GM21526 (cell line): ENCODE measurements around the gene WRAP53.

Source experiments
- ATAC-seq: cut with Tn5 transposase; IDR thresholded peaks from one replicate; pipeline ENCODE4 v1.9.1; 2021; ENCODE audit warnings: moderate library complexity; ENCODE audit not compliant: unreplicated experiment, low FRiP score

The WRAP53 gene

DNA sequence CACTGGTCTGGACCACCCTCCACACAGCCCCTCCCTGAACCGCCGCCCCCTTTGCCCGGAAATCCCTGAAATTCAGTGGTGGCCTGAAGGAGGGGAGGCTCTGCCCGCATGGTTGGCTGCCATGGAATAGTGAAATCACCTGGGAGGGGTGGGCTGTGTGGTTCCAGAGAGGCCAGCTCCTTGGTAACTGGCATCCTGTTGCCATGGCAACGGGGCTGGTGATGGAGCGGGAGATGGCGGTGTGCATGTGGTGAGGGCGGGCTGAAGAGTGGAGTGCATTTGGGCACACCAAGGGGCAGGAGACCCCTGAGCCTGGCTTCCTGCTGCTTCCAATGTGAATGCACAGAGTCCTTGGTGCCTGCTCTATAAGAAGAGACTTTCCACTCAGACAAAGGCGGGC lies 19.2 kb downstream of the WRAP53 start:
- no peak for ATAC-seq

DNA sequence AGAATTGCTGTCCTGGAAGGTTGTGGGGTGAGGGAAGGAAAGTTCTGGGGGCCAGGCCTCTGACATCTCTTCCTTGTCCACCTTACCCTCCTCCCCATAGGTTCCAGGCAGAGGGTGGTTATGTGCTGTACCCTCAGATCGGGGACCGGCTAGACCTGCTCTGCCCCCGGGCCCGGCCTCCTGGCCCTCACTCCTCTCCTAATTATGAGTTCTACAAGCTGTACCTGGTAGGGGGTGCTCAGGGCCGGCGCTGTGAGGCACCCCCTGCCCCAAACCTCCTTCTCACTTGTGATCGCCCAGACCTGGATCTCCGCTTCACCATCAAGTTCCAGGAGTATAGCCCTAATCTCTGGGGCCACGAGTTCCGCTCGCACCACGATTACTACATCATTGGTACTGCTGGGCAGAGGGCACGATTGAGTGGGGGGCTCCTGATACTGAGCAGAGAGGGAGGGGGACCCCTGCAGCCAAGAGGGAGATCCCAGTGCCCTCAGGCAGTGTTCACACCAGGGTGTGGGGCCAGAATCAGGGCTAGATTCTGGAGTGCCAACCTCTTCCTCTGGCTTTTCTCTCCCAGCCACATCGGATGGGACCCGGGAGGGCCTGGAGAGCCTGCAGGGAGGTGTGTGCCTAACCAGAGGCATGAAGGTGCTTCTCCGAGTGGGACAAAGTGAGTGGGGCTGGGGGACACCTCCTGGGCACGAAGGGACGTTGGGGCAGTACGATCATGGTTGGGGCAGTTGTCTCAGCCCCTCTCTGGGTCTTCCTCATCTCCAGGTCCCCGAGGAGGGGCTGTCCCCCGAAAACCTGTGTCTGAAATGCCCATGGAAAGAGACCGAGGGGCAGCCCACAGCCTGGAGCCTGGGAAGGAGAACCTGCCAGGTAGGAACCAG lies 19.8 kb downstream of the WRAP53 start:
- no peak for ATAC-seq

DNA sequence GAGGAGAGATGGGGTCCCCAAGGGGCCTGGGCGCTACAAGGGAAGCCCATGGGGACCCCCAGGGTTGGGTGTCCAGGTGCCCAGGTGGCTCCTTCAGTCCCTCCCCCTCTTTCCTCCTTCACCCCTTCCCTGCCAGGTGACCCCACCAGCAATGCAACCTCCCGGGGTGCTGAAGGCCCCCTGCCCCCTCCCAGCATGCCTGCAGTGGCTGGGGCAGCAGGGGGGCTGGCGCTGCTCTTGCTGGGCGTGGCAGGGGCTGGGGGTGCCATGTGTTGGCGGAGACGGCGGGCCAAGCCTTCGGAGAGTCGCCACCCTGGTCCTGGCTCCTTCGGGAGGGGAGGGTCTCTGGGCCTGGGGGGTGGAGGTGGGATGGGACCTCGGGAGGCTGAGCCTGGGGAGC lies 20.8 kb downstream of the WRAP53 start:
- ATAC-seq = no peak

DNA sequence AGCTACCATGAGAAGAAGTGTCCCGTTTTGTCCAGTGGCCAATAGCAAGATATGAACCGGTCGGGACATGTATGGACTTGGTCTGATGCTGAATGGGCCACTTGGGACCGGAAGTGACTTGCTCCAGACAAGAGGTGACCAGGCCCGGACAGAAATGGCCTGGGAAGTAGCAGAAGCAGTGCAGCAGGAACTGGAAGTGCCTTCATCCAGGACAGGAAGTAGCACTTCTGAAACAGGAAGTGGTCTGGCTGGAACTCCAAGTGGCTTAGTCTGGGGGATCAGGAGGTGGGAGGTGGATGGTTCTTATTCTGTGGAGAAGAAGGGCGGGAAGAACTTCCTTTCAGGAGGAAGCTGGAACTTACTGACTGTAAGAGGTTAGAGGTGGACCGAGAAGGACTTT lies 22.0 kb downstream of the WRAP53 start:
- no peak for ATAC-seq

DNA sequence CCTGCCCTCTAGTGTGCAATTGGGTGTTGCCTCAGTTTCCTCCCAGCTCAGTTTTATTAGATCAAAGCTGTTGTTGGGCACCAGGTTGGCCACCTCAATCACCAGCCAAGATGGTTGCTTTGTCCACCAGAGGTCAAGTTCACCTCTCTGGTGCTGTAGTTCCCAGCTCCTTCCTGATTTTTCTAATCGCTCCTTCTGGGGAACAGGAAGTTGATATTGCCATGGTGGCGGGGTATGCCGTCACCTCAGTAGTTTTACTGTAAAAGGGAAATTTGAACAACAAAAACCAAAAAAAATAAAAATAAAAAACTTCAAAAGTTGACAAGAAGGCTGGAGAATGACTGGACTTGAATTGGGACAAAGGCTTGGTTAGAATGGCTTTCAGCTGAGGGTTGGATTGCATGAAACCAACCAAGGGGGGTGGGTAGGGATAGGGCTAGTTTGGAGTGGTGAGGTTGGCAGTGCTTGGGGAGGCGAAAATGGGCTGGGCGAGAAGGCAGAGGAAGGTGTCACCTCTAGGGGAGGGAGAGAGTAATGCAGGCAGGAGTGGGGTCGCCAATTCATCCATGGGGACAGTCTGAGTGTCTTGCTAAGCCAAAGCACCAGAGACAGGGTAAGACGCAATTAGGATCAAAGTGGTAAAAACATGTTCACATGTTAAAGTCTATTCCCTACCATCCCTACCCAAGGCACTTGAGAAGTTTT lies 22.9 kb downstream of the WRAP53 start:
- no peak for ATAC-seq

DNA sequence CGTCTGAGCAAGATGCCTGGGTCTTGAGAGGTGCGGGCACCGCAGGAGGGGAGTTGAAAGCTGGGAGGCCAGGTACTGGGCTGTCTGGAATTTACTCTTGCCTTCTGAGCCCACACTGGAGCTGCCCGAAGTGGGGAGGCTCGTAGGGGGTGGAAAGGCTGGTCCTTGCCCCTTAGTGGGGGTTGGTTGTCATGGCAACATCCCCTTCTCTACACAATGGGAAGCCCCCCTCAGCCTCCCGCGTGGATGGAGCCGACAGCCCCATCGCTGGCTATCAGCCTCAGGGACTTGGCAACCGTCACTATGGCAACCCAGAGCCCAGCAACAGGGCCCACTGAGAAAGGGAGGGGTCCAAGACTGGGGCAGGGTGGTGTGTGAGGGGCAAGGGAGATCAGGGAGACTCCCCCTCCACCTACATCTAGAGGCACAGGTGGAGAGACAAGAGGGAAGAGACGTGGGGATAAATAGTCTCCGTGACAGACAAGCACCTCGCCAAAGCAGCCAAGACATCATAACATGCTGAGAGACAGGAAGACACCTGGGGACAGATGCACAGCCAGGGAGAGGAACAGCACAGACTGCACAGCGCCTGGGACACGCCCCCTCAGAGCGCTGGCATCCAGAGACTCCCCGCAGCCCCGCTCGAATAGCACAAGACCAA lies 24.0 kb downstream of the WRAP53 start:
- ATAC-seq = no peak

DNA sequence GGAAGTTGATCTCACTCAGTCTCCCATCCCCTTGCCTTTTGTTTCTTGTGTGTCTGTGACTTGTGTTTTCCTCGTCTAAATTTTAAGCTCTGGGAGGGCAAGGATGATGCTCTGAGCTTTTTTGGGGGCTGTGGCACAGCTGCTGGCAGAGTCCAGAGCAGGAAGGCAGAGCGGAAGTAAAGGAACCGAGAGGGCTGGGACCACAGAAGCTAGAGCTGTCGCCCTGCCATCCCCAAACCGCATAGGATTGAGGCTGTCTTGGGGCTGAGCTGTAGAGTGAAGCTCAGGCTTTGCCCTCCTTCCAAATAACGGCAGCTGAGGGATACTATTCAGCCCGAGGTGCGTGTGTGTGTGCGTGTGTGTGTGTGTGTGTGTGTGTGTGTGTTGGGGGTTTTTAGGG lies 25.5 kb downstream of the WRAP53 start:
- ATAC-seq = no peak

DNA sequence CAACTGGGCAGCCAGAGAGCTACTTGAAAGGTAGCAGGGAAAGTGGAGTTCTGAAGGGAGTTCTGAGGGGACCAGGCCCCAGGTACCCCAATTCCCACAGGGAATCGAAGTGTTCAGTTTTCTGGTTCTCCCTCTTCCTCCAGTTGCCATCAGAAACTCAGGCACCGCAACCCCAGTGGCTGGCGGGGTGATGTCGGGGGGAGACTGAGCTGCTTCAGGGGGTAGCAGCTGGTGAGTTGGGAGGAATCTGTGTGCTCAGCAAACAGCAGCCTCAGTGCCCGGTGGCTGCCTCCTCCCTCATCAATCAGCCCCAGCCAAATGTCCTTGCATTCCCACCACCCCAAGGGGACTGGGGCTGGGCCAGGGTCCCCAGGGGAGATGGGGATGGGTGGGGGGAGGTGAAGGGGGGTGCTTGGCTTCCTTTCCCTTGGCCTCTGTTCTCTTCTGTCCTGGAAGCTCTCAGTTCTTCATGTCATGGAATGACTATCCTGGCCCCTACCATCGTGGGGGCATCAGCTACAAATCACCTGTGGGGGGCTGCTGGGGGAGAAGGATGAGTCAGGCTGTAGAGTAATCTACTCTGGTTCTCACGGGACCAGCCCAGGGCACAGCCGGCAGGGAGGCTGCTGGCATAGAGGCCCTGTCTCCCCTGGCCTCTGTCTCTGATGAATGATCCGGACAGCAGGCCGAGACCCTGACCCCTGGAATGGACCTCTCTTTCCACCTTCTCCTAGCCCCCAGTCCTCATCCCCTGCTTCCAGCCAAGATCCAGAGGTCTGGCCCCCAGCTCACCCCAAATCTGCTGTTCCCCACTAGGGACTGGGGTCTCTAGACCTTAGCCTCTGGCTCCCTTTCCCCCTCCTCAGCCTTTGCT lies 26.7 kb downstream of the WRAP53 start:
- ATAC-seq = no peak

DNA sequence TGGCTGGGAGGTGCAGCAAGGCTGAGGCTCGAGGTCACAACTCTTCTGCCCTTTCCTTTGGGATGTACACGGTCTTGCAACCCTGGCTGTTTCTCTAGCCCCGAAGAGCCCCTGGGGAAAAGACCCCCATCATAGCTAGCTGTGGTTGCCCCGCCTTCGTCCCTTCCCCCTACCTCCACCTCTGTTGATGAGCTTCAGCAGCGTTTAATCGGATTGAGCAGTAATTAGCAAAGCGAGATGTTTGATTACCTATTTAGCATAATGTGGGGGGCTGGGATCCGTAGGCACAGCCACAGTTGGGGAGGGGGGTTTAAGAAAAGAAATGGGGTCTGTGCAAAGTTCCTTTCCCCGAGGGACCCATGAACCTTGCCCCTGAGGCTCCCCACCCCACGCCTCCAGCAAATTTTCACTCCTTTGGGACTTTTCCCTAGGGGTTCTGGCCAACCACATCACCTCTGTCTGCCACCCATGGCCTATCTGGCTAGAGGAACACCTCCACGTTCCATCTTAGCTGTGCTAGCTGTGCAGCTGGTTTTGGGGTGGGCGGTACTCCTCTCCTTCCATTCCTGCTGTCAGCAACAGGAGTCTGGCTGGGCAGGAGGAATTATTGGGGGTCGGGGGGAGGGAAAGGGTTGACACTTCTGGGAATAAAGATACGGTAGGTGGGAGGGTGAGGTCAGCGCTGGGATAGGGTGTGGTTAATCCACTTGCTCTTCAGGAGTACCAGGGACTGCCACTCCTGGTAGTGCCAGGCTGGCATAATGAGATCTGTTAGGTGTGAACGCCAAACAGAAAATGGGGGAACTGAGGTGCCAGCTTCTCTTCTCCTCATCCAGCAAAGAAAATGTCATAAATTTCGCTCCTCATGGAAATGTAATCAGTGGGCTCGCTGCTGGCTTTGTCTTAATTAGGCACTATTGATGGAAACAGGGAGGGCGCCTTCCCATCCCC lies 27.9 kb downstream of the WRAP53 start:
- no peak for ATAC-seq

DNA sequence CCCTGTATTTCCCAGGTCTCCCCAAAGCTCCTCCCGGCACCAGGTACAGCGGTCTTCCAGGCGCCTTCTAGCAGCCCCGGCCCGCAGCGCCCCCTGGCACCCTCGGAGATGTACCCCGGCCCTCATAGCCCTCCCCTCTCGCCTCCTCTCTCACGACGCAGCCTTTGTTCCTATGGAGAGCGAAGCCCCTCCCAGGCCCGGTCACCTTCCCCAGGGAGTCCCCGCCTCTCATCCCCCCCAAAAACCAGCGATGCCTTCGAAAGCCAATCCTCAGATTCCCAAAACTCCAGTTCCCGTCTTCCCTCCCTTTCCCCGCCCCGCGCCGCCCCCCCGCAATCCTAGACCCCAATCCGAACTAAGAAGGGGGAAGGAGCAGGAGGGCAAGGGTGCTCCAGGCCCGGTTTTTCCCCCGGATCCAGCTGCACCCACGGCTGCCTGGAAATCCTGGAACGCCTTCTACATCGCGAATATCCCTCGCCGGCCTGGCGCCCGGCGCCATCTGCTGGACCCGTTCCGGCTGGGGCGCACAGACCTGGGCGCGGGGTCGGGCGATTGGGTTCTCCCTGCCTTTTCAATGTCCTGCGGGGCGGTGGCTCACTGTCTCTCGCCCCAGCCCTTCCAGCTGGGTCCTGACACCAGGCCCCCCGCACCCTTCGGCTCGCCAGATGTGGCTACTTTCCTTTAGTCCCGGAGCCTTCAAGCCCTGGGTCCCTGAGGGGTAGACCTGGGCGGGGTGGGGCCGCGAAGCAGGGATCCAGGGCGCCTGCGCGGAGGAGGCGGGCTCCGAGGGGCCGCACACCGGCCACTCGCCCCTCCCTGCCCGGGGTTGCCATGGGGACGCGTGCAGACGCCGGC lies 28.9 kb downstream of the WRAP53 start, which contains the start of gene DNAH2:
TSS of gene DNAH2 (plus strand) at position 844 of the 855 bp plus-strand sequence. CDS start 1,991 bp downstream, outside the sequence.
- ATAC-seq = no peak

DNA sequence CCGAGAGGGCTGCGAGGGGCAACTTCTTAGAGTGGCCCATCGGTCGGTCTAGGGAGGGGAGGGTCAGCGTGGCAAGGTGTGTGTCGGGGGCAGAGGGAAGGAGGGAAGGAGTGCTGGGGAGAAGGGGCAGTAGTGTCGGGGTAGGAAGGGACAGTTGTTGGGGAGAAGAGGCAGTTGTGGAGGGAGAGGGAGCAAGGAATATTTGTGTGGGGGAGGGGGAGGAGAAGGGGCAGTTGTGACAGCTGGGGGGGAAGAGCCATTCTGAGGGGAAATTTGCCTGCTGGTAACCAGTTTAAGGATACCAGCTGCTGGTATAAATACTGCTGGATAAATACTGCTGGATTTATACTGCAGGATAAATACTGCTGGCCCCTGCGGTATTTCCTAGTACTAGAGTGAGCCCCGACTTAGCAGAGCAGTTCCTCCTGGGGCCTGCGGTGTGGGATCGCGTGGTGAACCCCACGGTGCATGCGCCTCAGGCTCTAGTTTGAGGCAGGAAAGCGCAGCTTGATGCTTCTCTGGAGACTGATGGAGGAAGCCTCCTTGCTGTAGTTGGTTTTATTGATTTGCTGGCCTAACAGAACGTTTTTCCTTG lies 29.6 kb downstream of the WRAP53 start:
- ATAC-seq = no peak

DNA sequence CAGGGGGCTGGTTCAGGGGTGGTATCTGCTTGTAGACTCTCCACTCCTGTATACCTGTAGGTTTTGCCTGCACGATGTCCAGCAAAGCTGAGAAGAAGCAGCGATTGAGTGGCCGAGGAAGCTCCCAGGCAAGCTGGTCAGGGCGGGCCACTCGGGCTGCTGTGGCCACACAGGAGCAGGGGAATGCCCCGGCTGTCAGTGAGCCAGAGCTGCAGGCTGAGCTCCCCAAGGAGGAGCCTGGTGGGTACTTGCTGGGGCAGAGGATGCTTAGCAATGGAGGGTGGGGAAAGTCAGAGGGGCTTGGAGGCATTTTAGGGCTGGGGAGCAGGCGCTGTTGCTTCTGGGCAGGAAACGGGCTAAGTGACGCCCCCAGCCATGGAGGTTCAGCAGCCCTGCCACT lies 31.4 kb downstream of the WRAP53 start:
- no peak for ATAC-seq

DNA sequence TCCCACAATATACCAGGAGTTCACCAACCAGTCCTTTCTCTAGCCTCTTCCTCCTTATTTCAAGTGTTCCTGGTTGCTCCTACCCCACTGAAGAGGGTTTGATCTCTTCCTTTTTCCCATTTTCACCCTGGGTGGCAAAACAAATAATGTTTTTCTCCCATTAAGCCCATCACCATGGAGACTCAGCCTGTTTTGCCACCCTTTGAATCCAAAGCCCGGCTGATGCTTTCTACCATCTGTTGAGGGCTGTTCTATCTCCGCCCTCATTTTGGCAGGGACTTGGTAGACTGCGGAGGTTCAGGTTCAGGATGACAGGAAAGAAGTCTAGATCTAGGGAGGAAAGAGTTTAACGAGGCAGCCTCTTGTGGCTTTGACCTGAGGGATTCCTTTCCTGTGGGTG lies 31.8 kb downstream of the WRAP53 start:
- no peak for ATAC-seq

DNA sequence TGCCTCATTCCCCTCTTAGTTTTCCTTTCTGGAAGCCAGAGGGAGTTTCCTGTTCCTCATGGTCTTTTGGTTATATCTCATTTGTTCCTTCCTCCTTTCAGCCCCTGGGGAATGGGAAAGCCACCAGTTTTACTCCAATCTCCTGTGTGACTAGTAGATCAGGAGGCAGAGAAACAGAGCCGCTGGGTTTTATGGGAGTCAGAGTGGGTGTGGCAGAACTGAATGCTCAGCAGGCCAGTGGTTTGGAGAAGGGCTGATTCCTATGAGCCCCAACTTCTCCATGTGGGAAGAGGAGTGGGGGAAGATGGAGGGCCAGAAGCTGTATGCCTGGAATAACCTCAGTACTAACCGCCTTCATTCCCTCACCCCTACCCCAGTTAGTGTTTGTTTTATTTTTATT lies 33.3 kb downstream of the WRAP53 start:
- ATAC-seq = no peak

DNA sequence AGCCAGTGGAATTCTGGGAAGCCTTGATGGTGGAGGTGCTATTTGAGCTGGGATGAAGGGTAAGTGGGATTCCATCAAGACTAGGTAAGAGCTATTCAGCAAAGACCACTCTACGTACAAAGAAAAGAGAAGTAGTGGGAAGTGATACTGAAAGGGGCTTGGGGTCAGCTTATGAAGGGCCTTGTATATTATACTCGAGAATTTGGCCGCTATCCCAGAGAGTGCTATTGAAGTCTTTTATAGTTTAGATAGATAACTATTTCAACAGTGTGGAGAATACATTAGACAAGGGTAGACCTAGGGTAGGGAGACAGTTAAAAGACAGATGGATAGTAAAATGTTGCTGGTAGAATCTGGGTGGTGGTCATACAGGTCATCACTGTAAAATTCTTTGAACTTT lies 39.6 kb downstream of the WRAP53 start:
- ATAC-seq = no peak

DNA sequence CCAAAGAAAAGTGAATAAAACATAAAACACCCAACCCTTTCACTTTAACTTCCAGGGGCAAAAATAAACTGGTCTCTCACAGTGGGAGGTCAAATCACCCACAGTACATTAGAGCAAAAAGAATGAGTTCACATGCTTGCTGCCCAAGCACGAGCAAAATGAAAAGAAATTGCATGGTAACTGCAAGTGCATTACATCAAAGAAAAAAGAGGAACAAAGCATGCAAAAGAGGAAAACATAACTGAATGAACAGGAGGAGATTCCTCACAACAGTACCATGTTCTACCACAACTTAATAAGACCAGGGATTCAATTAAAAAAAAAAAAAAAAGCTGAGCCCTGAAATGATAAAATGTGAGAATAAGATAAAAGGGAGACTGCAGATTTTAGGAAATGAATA lies 41.5 kb downstream of the WRAP53 start:
- no peak for ATAC-seq

DNA sequence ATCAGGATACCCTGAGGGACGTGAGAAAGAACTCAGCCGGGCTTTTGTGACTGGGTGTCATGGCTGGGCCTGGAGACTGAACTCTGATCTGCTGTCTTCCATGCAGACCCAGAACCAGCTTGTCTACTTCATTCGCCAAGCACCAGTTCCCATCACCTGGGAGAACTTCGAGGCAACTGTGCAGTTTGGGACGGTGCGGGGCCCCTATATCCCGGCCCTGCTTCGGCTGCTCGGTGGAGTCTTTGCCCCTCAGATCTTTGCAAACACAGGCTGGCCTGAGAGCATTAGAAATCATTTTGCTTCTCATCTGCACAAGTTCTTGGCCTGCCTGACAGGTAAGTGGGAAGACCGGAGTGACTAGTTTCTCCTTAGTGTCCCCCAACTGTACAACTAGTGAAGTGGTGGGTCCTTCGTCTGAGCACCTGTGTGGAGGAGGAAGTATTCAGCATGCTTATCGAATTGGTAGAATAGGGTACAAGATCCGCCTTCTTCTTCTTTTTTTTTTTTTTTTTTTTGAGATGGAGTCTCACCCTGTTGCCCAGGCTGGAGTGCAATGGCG lies 44.8 kb downstream of the WRAP53 start:
- no peak for ATAC-seq

DNA sequence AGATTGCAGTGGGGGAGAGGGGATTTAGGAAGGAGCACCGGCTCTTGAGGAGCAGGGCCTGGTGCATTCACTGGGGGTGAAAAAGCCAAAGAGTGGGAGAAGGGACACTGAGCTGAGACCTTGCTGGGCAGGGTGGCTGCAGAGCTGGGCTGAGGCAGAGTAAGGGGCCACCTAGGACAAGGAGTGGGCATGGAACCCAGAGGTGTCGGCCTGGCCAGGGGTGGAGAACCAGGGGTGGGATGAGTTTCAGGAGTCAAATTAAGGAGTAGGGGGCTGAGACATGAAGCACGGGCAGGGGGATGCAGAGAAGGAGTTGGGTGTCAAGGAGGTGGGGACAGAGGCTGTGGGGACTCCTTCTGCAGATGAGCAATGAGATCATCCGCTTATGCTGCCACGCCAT lies 49.3 kb downstream of the WRAP53 start:
- ATAC-seq = no peak
